Measurements from ENCODE around the gene G0S2.

G0S2 gene

GRCh38 chr1:209648931-209649776 lies 26.1 kb upstream of the G0S2 start:
- peak; percentile 10 to 49 for DNase-seq

- DNase-seq = peak in 1 of 2 donors; percentile 25
These were observed 24.8 kb upstream of the G0S2 start for GRCh38 chr1:209650454-209650853.

GRCh38 chr1:209651138-209651587 lies 24.0 kb upstream of the G0S2 start:
- DNase-seq = peak; percentile 55 to 75

- DNase-seq = no peak
These were observed 23.0 kb upstream of the G0S2 start, which contains the start of gene LAMB3 for GRCh38 chr1:209652121-209652735. TSS of gene LAMB3 (minus strand) at chr1:209652425. CDS start at chr1:209650944, 1,481 bp downstream.

- DNase-seq = no peak
These were observed 22.3 kb upstream of the G0S2 start for GRCh38 chr1:209652873-209653401.

- DNase-seq = no peak
These were observed 21.3 kb upstream of the G0S2 start for GRCh38 chr1:209653915-209654351.

- DNase-seq = no peak
These were observed 19.6 kb upstream of the G0S2 start for GRCh38 chr1:209655411-209656231.

GRCh38 chr1:209657140-209657879 lies 17.9 kb upstream of the G0S2 start:
- DNase-seq = peak in 1 of 2 donors; percentile 82

- DNase-seq = no peak
These were observed 17.3 kb upstream of the G0S2 start for GRCh38 chr1:209657918-209658317.

GRCh38 chr1:209659909-209660308 lies 15.3 kb upstream of the G0S2 start:
- DNase-seq = peak in 1 of 2 donors; percentile 61

GRCh38 chr1:209661071-209661470 lies 14.1 kb upstream of the G0S2 start:
- no peak for DNase-seq

GRCh38 chr1:209662879-209663327 lies 12.3 kb upstream of the G0S2 start:
- no peak for DNase-seq

- no peak for DNase-seq
These were observed 8.1 kb upstream of the G0S2 start for GRCh38 chr1:209667103-209667502.

GRCh38 chr1:209667708-209668107 lies 7.5 kb upstream of the G0S2 start:
- DNase-seq = no peak

GRCh38 chr1:209670441-209671082 lies 4.7 kb upstream of the G0S2 start:
- no peak for DNase-seq

- DNase-seq = peak; percentile 70 to 76
These were observed 2.2 kb upstream of the G0S2 start for GRCh38 chr1:209672705-209673630.

GRCh38 chr1:209673631-209674417 lies 1.4 kb upstream of the G0S2 start:
- DNase-seq = peak in 1 of 2 donors; percentile 55

GRCh38 chr1:209675565-209676154 lies 448 bp downstream of the G0S2 start:
- DNase-seq = no peak

- DNase-seq = no peak
These were observed 3.8 kb downstream of the G0S2 start for GRCh38 chr1:209678981-209679539.

Measured in CD4-positive, alpha-beta T cell treated with Interferon alpha-2 for 1 hour (primary cell).